ENCODE results near the gene ZSWIM1. TPM values are rescaled to one million over a fixed set of nuclear protein-coding genes. Genes with fewer than 3 reads are reported as not detected.
"Not testable (repeated sequence)": the region's sequence is repeated elsewhere in the genome, so short reads cannot be mapped to it uniquely, and the experiment has no call there.

Gene ZSWIM1
- polyA plus RNA-seq, 3 donors = 15.3 to 18.9 (median 16.6) TPM

DNA sequence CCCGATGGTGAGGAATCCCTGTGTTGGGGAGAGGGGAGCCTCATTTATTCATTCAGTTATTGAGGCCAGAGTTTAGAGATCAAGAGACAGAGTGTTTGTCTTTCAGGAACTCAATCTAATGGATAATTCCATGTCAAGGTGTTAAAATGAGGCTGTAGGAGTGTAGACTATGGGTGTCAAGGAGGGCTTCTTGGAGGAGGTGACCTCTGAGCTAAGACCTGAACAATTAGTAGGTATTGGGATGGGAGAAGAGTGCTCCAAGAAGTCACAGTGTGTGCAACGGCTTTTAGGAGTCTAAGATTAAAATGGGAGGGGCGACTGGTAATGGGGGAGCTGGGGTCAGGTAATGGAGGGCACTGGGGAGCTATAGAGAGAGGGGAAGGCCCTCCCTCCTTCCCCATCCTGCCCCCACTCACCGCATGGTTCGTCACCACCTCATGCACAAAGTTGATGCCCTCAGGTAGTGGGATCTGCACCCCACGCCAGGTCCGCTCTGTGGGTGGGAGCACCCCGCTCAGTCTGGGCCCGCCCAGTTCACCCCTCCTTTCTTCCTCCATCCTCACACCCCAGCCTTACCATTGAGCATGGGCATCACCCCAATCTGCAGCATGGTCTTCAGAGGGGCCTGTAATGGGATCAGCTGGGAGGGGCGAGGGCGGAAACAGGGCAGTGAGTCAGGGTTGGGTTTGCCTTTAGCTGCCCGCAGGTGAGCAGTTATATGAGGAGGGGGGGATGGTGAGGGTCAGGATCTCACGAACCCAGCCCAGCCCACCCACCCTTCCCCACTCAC lies 18.2 kb downstream of the ZSWIM1 start:
- DNase-seq (ENCODE audit: extremely low read depth in 1 of 11, low read depth in 9 of 11, low spot score in 4 of 11) = no peak

DNA sequence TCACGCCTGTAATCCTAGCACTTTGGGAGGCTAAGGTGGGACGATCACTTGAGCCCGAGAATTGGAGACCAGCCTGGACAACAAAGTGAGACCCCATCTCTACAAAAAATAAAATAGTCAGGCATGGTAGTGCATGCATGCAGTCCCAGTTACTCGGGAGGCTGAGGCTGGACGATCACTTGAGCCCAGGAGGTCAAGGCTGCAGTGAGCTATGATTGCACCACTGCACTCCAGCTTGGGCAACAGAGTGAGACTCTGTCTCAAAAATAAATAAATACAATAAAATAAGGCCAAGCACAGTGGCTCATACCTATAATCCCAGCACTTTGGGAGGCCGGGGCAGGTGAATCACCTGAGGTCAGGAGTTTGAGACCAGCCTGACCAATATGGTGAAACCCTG lies 20.3 kb downstream of the ZSWIM1 start:
- DNase-seq (ENCODE audit: extremely low read depth in 1 of 11, low read depth in 9 of 11, low spot score in 4 of 11) = not testable (repeated sequence)

DNA sequence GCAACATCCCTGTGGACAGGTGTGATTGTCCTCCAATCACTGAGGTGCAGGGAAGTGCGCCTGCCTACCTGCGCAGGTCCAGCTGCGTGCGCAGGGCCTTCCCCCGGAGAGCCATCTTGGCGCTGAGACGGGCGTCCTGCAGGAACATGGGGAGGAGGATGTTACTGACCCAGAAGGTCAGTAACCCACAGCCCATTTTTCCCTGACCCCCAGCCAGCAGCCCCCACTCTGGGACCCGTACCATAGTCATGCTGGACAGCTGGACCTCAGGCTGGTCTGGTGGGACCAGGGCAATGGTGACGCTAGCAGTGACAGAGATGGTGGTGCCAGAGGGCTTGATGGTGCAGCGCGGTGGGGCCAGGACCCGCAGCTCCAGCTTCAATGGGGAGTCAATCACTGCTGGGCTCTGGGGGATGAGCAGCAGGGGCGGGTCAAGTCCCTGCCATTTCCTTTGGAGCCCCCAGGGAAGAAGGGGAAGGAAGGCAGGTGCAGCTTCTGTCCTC lies 21.2 kb downstream of the ZSWIM1 start:
- no peak for DNase-seq (ENCODE audit: extremely low read depth in 1 of 11, low read depth in 9 of 11, low spot score in 4 of 11)

DNA sequence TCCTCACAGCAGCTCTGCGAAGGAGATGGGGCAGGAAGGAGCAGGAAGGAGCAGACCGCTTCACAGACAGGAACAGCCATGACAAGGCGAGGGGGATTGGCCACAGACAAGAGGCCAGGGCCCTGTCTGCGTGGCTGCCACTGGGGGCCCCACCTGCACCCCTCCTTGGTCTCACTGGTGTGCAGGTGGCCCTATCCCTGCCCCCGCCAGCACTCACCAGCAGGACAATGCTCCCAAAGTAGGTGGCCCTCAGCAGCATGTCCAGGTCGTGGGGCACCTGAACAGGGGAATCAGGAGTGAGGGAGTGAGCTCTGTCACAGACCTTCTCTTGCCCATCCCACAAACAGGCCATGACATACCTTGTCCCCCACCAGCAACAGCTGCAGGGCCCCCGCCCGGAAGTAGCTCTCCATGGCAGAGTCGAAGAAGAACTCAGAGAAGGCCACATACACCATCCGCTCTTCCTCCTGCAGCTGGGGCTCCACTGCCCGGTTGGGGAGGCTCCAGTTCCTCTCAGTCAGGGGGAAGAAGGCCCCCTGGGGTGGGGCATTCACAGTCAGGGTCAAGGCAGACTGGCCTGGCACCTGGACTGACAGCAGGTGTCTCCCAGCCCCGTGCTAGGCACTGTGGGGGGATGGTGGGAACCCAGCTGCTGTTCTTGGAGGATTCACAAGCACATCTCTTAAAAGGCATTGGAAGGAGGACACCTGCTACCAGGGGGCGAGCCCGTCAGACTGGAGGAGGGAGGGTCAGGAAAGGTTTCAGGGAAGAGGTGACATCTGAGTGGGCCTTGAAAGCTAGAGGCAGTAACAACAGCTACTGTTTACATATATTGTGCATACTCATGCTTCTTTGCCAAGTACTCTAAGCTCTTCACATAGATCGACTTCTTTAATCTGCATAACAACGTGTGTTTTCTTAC lies 23.8 kb downstream of the ZSWIM1 start:
- DNase-seq (ENCODE audit: extremely low read depth in 1 of 11, low read depth in 9 of 11, low spot score in 4 of 11) = no peak

DNA sequence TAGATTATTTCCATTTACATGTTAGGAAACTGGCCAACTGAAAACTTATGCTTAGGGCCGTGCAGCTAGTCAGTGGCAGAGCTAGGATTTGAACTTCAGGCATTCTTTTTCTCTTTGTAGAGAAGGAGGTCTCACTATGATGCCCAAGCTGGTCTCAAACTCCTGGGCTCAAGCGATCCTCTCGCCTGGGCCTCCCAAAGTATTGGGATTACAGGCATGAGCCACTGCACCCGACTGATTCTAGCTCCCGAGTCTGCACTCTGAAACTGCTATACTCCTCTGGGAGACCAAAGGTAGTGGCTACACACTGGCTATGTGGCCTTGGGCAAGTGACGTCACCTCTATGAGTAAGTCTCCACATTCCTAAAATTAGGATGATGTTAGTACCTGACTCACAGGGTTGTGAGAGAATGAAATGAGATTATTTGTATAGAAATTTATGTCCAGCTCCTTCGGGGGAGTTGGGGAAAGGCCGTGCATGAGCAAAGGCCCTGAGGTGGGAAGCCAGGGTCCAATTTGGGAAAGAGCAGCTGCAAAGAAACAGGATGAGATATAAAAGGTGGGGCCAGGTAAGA lies 24.6 kb downstream of the ZSWIM1 start:
- no peak for DNase-seq (ENCODE audit: extremely low read depth in 1 of 11, low read depth in 9 of 11, low spot score in 4 of 11)

DNA sequence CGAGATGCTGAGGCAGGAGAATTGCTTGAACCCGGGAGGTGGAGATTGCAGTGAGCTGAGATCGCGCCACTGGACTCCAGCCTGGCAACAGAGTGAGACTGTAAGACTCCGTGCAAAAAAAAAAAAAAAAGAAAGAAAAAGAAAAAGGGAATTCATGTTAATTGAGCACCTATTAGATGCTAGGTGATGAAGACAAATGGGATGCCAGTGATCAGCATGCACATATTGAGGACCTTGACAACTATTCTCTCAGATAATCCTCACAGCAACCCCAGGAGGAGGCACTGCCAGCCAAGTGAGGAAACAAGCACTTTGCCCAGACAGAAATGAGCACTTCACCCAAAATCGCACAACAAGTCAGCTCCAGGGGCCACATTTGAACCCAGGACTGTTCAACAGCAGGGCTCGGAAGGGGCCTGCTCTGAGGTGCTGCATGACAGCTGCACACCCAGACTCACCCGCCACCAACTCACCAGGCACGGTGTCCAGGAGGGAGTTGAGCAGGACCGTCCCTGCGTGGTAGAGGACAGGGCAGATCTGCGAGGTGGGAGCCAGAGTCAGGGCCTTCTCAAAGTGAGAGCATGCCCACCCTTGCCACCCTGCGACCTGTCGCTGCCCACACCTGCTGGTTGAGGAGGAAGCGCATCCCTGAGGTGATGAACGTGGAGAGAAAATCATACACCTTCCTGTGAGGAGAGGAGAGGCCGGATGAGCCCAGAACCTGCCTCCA lies 26.4 kb downstream of the ZSWIM1 start:
- DNase-seq (ENCODE audit: extremely low read depth in 1 of 11, low read depth in 9 of 11, low spot score in 4 of 11) = no peak

DNA sequence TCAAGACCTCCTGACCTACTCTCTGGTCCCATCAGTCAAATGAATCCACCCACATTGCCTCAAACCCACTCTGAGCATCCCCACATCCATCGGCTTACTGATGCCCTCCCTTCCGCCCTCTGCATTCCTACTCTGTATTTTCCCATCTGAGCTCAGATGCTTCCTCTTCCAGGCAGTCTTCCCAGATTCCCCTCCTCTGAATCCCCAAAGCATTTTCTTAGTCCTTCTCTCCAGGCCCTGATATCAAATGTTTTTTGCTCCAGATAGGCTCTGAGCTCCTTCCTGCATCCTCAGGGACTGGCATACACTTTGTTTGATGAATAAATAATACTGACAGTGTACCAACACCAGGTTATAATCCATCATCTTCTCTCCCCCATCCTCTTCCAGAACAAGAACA lies 27.1 kb downstream of the ZSWIM1 start:
- DNase-seq (ENCODE audit: extremely low read depth in 1 of 11, low read depth in 9 of 11, low spot score in 4 of 11) = no peak

DNA sequence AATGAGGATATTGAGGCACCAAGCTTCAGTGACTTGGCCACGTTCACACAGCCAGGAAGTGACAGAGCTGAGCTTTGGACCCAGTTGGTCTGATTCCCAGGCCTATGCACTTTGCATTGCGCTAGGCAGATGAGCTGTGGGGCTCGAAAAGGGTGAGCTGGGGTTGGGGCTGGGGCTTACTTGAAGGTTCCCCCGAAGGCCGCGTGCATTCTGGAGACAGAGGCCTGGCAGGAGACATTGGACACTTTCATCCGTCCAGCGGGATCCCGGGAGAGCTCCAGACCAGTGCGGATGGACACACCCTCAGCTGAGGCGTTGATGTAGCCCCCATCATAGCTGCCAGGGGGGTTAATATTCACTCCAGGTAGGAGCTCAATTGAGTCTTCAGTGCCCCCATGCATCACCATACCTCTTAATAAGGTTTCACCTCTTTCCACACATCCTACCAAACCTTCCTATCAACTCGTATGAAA lies 28.3 kb downstream of the ZSWIM1 start:
- no peak for DNase-seq (ENCODE audit: extremely low read depth in 1 of 11, low read depth in 9 of 11, low spot score in 4 of 11)

DNA sequence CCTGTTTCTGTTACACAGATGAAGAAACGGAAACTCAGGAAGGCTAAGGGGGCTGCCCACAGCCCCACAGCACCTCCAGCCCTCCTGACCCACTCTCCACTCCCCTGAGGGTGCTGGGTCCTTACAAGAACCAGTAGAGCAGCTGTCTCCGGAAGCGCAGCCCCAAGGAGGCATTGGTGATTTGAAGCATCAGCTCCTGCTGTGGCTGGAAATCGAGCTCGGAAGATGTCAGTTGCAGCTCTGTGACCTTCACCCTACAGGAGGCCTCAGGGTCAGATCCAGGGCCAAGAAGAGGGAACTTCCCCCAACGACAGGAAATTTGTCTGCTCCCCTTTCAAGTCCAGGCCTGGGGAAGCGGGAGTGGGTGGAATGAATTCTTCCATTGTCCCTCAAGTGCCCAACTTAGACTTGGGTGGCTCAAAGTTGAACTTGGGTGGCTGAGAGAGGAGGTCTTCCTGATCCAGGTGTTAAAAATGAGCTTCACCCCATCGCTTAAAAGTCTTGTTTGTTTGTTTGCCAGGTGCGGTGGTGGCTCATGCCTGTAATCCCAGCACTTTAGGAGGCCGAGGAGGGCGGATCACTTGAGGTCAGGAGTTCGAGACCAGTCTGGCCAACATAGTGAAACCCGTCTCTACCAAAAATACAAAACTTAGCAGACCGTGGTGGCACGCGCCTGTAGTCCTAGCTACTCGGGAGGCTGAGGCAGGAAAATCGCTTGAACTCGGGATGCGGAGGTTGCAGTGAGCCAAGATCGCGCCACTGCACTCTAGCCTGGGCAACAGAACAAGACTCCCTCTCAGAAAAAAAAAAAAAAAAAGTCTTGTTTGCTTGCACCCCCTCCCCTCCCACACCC lies 29.0 kb downstream of the ZSWIM1 start:
- no peak for DNase-seq (ENCODE audit: extremely low read depth in 1 of 11, low read depth in 9 of 11, low spot score in 4 of 11)

DNA sequence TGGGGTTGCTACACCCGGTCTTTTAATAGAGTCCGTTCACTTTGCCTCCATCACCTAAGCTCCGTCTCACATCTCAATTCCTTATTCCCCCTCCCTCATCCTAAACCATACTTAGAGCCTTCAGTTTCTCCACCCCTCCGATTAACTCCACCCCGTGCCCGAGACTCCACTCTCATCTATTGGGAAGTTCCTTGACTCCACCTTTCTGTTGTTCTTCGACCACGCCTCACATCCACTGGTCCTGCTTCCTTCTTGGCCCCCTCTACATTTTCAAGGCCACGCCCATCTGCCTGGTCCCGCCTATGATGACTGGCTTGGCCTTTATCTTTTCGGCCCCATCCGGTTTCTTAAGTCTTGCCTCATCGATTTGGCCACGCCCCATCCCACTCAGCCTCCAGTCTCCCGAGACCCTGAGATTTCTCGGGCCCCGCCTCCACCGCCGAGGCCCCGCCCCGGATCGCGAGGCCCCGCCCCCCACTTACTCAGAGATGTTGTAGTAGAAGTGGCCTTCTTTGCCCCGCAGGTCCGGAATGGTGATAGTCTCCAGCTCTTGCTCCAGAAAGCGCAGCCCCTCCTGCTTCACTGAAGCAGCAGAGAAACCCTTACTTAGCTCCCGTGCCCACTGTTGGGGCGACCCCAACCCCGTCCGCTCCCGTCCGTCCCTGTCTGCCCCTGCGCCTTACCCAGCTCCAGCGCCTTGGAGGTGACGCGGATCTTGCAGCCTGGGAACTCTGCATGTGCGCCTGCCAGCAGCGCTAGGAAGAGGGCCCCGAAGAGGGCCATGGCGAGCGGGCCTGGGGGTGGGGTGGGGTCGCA lies 29.9 kb downstream of the ZSWIM1 start:
- peak in 10 of 11 donors; percentile 90 to 98 (median 95) for DNase-seq (ENCODE audit: extremely low read depth in 1 of 11, low read depth in 9 of 11, low spot score in 4 of 11)

DNA sequence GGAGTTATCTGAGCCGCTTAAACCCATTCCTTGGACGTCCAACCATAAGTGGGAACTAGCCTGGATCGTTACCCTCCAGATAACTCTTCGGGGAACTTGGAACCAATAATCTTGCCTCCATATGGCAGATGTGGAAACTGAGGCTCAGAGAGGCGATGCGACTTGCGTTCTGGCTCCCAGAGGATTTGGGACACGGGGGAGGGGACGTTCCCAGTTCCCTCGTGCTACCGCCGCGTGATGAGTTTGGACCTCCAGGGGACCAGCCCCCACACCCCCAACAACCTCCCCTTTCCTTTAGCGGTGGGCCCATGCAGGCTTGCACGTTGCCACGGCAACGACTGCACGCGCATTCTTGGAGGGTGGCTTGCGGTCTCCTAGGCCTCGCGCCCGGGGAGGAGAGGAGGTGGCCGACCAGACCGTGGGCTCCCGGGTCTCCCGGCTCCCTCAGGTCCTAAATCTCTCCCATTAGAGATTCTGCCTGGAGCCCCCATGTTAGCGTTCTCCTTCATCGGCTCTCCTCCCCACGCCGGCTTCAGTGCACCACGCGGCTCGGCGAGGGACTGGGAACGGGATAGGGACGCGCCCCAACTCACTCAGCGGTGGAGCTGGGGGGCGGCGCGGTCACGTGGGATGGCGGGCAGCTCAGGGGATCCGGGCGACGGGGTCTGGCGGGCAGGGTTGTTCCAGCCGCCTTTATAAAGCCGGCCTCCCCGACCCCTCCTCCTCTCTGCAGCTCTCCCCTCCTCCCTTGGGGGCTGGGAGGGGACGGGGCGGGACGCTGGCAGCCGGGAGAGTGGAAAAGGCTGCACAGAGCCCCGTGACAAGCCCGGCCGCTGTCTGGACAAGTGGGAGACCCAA lies 30.7 kb downstream of the ZSWIM1 start, which contains the start of gene PLTP:
TSS of gene PLTP (minus strand) at position 670 of the 858 bp plus-strand sequence. CDS start 703 bp downstream, outside the sequence.
- peak in 4 of 11 donors; percentile 57 to 77 (median 65) for DNase-seq (ENCODE audit: extremely low read depth in 1 of 11, low read depth in 9 of 11, low spot score in 4 of 11)

DNA sequence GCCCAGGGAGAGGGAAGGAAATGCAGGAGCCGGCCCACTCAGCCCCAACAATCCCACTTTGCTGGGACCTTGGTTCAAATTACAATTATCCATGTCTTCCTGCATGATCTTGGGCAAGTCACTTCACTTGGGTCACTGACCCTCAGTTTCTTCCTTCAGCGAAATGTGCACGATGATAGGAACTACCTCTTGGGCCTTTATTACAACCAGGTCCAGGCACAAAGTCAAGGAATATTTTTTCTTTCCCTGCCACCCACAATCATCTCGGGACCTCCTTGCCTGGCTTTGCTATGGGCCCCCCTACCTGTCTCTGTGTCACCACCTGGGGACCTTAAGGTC lies 31.3 kb downstream of the ZSWIM1 start:
- no peak for DNase-seq (ENCODE audit: extremely low read depth in 1 of 11, low read depth in 9 of 11, low spot score in 4 of 11)

DNA sequence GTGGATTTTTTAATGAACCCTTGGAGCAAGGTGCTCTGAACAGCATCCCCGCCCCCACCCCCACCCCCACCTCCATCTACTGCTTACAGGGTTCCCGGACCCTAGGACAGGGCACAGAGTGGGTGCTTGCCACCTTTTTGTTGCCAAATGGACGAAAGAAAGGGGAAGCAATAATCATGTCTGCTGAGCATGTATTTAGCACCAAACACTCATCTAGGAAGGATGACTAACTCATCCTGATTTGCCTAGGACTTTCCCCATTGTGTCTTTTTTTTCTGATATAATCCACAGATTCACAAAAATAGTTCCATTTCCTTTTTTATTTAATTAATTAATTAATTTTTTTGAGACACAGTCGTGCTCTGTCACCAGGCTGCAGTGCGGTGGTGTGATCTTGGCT lies 32.1 kb downstream of the ZSWIM1 start:
- no peak for DNase-seq (ENCODE audit: extremely low read depth in 1 of 11, low read depth in 9 of 11, low spot score in 4 of 11)

DNA sequence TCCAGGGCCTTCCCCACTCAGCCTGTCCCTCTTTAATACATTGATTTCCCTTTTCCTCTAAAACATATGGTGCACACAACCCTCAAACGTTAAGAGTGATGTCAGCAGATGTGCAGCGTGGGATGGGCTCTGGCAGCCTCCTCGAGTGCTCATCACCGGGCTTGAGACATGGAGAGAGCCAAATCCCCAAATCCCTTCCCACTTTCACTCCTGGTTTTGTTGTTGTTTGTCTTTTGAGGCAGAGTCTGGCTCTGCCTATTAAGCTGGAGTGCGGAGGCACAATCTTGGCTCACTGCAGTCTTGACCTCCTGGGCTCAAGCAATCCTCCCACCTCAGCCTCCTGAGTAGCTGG lies 36.7 kb downstream of the ZSWIM1 start:
- no peak for DNase-seq (ENCODE audit: extremely low read depth in 1 of 11, low read depth in 9 of 11, low spot score in 4 of 11)

DNA sequence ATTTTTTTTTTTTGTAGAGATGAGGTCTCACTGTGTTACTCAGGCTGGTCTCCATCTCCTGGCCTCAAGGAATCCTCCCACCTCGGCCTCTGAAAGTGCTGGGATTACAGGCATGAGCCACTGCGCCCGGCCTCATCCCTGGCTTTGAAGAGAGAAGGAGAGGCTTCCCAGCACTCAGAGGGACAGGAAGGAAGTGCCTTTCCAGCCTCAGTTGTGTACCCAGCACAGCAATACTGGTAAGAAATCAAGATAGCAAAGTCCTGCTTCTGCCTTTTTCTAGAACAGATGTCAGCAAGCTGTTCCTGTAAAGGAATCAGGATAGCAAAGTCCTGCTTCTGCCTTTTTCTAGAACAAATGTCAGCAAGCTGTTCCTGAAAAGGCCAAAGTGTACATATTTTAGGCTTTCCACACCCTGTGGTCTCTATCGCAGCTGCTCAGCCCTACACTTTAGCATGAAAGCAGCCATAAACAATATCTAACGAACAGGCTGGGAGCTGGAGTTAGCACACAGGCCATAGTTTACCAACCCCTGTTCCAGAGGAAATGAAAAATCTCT lies 37.2 kb downstream of the ZSWIM1 start:
- peak in 5 of 11 donors; percentile 21 to 64 (median 37) for DNase-seq (ENCODE audit: extremely low read depth in 1 of 11, low read depth in 9 of 11, low spot score in 4 of 11)
